G401 (cell line): ENCODE data around the gene PTPRN2. TPM values are rescaled to one million over a fixed set of nuclear protein-coding genes. Genes with fewer than 3 reads are reported as not detected.
"Not testable (repeated sequence)": the region's sequence is repeated elsewhere in the genome, so short reads cannot be mapped to it uniquely, and the experiment has no call there.

ENCODE experiments used
- DNase-seq: peaks from one replicate; pipeline ENCODE4 v3.0.0-alpha.2; 2015; ENCODE audit warnings: low spot score
- in situ Hi-C: cut with HindIII; loops from 2 replicates; pipeline ENCODE4 v1.10.0; 2016; ENCODE audit warnings: low sequenced_read_pairs, mixed read lengths
- total RNA-seq: library from RNA; depleted of rRNA; stranded (reverse); fragments of >200 nt; shearing (Covaris generic); gene quantifications from 2 replicates; pipeline ENCODE4 v1.2.3, GENCODE V29; 2014

PTPRN2 gene
- total RNA-seq, 1 experiment from 2014 or later: not detected

DNA sequence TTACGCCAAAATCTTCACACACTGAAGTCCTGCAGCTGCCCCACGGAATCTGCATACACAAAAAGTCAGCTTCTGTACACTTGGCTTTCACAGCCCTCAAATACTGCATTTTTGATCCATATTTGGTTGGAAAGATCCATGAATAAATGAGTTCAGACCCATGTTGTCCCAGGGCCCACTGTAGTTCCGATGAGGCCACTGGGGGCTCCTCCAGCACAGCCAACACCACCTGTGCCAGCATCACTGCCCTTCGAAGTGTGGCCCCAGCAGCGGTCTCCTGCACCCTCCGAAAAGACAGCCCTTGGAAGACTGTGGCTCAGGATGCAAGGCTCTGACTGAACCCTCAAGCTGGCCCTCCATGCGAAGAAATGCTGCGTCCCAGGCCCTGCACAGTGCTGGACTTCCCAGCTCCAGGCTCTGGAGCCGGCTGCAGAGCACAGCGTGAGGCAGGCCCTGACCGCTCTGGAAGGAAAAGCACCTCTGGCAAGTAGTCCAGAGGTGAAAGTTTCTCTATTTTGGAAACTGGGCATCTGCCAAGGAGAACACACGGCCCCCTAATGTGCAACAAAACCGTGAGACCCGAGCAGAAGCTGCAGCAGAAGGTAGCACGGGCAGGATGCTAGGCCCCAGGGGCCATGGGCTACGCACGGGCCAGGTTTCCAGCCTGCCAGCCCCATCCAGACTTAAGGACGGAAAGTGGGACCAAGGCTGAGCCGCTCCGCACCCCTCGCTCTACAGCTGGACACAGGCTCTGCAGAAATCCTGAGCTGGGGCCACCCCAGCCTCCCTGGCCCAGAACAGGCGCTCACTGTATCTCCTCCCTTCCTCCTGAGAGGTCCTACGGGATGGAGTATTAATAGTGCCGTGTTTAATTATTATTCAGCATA, 62.6 kb downstream of the PTPRN2 start:
- in situ Hi-C loops: no loop called here
- DNase-seq: no peak

DNA sequence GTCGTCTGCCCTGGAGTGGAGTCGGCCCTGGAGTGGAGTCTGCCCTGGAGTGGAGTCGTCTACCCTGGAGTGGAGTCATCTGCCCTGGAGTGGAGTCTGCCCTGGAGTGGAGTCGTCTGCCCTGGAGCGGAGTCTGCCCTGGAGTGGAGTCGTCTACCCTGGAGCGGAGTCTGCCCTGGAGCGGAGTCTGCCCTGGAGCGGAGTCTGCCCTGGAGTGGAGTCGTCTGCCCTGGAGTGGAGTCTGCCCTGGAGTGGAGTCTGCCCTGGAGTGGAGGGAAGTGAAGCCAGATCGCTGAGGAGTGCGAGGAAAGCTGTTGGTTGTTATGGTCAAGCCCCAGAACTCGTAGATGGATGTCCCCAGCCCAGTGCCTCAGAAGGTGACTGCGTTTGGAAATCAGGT, 63.3 kb downstream of the PTPRN2 start:
- in situ Hi-C loops, DNase-seq: not testable (repeated sequence)

DNA sequence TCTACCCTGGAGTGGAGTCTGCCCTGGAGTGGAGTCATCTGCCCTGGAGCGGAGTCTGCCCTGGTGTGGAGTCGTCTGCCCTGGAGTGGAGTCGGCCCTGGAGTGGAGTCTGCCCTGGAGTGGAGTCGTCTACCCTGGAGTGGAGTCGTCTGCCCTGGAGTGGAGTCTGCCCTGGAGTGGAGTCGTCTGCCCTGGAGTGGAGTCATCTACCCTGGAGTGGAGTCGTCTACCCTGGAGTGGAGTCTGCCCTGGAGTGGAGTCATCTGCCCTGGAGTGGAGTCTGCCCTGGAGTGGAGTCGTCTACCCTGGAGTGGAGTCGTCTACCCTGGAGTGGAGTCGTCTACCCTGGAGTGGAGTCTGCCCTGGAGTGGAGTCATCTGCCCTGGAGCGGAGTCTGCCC, 63.7 kb downstream of the PTPRN2 start:
- in situ Hi-C loops, DNase-seq: not testable (repeated sequence)

DNA sequence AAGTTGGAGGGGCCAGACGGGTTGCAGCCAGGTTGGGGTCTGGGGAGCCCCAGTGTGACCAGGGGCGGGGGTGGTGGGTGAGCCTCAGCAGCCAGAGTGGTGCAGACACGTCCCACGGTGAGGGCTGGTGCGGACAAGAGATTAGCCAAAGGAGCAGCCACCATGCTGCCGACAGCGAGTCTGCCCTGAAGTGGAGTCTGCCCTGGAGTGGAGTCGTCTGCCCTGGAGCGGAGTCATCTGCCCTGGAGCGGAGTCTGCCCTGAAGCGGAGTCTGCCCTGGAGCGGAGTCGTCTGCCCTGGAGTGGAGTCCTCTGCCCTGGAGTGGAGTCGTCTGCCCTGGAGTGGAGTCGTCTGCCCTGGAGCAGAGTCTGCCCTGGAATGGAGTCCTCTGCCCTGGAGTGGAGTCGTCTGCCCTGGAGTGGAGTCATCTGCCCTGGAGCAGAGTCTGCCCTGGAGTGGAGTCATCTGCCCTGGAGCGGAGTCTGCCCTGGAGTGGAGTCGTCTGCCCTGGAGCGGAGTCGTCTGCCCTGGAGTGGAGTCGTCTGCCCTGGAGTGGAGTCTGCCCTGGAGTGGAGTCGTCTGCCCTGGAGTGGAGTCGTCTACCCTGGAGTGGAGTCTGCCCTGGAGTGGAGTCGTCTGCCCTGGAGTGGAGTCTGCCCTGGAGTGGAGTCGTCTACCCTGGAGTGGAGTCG, 64.3 kb downstream of the PTPRN2 start:
- in situ Hi-C loops, DNase-seq: not testable (repeated sequence)

DNA sequence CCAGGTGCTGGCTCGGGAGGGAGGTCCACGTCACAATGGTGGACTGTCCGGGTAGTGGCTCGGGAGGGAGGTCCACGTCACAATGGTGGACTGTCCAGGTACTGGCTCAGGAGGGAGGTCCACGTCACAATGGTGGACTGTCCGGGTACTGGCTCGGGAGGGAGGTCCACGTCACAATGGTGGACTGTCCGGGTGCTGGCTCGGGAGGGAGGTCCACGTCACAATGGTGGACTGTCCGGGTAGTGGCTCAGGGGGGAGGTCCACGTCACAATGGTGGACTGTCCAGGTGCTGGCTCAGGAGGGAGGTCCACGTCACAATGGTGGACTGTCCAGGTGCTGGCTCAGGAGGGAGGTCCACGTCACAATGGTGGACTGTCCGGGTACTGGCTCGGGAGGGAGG, 65.8 kb downstream of the PTPRN2 start:
- in situ Hi-C loops, DNase-seq: not testable (repeated sequence)

DNA sequence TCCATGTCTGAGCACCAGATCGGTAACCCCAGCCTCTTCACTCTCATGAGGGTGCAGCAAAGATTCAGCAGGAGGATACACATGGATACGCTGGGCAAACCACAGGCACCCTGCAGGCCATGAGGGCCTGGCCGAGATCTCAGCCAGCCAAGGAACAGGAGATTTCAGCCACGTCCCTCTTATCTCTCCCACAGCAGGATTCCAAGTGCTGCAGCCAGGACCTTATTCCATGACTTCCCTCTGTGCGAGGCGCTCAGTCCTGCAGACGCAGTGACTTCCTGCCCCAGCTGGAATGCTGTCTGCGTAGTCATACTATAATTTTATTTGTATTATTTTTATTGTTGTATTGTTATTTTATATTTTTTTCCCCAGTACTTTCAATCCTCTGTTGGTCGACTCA, 66.8 kb downstream of the PTPRN2 start:
- DNase-seq: no peak
- in situ Hi-C loops: no loop called here

DNA sequence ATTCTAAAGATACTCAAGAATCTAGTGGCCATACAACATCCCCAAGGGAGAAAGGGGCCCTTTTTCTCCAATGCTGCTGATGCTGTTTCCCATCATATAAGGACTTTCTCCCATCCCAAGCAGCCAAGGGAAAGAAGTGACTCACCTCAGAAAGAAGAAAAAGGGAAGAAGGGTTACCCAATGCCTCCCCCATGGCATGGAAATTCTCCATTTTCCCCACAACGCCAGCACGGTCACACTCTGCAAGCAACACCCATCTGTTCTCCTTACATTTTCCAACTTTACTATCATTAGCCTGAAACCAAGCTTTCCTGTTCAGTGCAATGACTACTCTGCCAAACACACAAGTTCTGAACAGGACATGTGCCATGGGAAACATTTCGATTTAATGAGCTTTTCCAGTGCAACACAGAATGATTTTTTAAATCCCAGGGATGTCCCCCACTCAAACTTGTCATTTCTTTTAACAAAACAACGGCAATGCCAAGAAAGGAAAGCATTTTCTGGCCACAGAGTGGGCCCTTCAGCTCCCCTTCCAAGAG, 67.9 kb downstream of the PTPRN2 start:
- DNase-seq: no peak
- in situ Hi-C loops: no loop called here

DNA sequence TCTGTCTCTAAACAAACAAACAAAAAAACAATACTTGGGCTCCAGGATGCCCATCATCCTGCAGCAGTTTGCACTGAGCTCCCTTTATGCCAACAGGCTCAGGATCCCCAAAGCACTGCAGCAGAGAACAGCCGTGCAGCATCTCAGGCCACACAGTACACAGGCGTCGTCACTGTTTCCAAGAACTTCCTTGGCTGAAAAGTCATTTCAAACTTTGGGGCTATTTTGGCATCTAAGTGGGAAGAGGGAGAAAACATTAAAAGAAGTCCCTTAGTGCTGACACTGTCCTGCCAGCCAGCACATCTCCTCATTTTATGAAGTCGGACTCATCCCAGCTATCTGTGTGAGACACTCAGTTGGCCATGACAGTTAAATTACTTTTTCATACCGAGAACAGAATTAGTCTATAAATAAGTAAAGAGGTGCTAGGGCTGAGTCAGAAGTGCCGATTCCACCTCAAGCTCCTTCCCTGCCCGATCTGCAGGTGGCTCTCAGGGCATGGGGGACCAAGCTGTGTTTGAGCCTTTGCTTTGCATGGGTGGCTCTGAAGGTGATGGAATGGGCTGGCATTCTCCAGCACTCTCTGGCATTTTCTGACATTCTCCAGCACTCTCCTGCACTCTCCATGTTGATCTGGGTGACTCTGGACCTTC, 68.5 kb downstream of the PTPRN2 start:
- in situ Hi-C loops: no loop called here
- DNase-seq: no peak

DNA sequence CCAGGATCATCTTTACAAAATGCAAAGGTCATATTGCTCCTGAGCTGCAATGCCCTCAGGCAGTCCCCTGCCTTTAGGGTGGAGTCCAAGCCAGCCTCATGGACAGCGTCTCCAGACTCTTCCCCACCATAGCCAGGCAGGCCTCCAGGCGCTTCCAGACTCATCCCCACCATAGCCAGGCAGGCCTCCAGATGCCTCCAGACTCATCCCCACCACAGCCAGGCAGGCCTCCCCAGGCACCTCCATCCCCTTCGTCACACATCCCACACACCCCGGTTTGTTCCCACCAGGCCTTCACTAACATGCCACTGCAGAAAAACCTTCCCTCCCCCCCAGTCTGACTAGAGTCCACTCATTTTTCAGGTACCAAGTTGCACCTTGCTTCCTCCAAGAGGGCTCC, 70.1 kb downstream of the PTPRN2 start:
- in situ Hi-C loops: no loop called here
- DNase-seq: no peak

DNA sequence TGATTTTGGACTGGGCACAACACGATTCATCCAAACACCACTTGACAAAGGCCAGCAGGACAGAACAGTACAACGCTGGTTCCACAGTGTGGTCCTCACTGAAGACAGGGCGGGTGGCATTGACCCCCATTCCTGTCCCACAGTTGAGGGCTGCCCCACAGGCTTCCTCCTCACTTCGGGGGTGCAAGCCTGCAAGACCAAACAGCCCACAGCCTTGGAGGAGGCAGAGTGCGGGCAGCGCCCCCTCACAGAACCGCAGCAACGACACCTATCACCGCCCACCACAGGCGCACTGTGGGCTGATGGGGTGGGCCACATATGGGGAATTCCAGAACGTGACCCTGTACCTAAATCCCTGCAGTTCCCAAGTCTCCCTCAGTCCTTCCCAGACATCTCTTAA, 70.6 kb downstream of the PTPRN2 start:
- in situ Hi-C loops: no loop called here
- DNase-seq: no peak

DNA sequence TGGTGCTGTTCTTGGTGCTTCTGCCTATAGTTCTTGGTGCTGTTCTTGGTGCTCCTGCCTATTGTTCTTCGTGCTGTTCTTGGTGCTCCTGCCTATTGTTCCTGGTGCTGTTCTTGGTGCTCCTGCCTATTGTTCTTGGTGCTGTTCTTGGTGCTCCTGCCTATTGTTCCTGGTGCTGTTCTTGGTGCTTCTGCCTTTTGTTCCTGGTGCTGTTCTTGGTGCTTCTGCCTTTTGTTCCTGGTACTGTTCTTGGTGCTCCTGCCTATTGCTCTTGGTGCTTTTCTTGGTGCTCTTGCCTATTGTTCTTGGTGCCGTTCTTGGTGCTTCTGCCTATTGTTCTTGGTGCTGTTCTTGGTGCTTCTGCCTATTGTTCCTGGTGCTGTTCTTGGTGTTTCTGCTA, 71.1 kb downstream of the PTPRN2 start:
- in situ Hi-C loops: no loop called here
- no peak for DNase-seq

DNA sequence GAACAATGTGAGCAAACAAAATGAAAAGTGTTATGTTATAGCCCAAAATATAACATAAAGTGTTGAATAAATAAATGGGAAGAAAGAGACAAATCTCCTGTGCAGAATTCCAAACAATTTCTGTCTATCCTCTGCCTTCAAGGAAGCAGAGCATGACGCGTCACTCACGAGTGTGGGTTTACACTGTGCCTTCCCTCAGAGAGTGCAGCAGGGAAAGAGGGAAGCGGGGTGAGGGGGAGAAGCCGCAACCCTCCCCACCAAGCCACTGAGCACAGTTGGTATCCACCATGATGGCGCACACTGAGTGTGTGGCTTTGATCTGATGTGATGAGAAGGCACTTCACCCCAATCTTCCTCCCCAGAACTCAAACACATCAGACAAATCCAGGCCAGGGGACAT, 74.8 kb downstream of the PTPRN2 start:
- in situ Hi-C loops: no loop called here
- no peak for DNase-seq

DNA sequence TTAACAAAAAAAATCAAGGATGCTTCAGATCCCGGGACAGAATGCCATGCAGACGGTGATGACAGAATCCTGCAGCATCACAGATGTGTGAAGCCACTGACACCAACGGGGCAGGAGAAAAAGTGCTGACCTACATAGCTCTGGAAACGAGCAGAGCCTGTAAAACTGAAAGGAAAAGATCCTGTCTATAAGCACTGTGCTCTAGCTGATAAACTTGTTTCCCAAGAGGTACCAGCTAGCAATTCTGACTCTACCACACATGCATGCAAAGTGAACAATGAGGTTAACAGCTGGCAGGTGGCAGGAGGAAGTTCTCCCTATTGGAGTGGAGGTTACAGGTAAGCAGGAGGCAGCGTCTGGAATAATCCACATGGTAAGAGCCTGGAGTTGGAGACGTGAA, 75.6 kb downstream of the PTPRN2 start:
- in situ Hi-C loops: no loop called here
- no peak for DNase-seq

DNA sequence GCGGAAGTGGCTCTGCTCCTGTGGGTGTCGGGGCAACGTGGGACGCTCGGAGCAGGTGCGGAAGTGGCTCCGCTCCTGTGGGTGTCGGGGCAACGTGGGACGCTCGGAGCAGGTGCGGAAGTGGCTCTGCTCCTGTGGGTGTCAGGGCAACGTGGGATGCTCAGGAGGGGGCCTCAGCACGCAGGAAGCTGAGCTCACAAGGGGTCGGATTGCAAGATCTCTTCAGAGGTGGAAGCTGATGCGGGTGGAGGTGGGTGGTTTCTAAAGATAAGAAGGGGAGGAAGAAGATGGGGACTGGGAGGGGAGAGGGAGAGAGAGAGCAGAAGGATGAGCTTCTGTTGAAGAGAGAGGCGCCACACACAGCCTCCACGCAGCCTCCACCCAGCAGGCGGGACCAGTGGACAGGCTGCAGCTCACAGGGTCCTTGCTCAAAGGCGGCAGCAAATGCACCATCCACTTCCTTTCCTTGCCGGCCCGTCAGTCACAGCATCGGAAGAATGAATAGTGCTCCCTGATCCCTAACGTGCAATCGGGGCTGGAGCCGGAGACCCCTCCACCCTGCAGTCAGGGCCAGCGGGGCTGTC, 78.7 kb downstream of the PTPRN2 start:
- in situ Hi-C loops: no loop called here
- no peak for DNase-seq

DNA sequence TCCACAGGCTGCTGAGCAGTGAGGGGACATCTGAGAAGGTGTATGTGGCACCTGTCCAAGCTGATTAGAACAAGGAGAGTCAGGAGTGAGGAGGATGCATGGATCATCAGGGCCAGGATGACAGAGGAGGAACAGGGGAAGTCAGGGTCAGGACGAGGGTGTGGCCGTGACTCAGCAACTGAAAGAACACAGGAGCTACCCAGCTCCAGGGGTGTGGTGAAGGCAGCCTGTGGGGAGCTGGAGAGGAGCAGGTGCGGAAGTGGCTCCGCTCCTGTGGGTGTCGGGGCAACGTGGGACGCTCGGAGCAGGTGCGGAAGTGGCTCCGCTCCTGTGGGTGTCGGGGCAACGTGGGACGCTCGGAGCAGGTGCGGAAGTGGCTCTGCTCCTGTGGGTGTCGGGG, 79.3 kb downstream of the PTPRN2 start:
- DNase-seq, in situ Hi-C loops: not testable (repeated sequence)

DNA sequence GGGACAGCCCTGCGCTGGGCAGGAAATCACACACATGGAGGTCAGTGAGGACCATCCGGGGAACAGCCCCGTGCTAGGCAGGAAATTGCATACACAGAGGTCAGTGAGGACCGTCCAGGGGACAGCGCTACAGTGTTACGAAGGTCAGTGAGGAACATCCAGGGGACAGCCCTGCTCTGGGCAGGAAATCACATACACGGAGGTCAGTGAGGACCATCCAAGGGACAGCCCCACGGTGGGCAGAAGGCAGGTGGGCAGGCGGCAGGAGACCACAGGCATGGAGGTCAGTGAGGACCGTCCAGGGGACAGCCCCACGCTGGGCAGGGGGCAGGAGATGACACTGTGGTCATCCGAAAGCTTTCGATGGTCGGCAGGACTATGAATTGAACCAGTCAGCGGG, 79.7 kb downstream of the PTPRN2 start:
- DNase-seq: no peak
- in situ Hi-C loops: no loop called here

DNA sequence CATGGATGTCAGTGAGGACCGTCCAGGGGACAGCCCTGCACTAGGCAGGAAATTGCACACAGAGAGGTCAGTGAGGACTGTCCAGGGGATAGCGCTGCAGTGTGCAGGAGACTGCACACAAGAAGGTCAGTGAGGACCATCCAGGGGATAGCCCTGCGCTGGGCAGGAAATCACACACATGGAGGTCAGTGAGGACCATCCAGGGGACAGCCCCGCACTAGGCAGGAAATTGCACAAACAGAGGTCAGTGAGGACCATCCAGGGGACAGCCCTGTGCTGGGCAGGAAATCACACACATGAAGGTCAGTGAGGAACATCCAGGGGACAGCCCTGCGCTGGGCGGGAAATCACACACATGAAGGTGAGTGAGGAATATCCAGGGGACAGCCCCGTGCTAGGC, 80.4 kb downstream of the PTPRN2 start:
- DNase-seq, in situ Hi-C loops: not testable (repeated sequence)

DNA sequence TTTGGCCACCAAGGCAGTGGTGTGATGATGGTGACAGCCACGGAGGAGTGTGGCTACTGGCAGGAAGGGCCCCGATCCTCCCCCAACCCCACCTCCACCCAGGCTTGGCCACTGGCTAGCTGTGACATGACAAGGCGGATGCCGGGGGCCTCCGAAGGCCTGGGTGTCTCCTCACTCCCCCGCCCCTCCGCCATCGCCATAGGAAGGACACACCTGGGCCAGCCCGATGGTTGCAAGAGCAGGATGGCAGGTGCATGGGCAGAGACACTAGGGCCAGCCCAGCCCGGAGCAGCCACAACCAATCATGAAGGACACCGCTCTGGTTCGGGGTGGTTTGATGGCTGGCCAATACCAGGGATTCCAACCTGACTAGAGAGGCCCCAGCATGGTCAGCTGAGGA, 81.0 kb downstream of the PTPRN2 start:
- DNase-seq: no peak
- in situ Hi-C loops: no loop called here

DNA sequence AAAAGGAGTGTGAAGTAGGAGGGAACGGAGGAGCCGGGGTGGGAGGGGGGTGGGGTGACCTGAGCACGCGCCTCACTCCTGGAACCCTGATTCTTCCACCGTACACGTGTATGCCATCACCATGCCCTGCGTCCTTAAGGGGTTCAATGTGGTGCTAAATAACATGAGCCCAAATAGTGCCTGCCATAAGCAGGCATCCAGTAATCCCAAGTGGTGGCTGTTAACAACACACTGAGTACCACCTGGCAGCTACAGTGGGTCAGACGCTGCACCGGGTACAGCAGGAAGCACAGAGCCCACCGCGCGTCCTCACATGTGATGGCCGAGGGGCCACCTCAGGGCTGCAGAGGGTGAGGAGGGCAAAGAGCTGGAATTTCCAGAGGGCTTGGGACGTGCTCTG, 81.9 kb downstream of the PTPRN2 start:
- in situ Hi-C loops: no loop called here

More for the DNA sequence above, 81.9 kb downstream of the PTPRN2 start:
- no peak for DNase-seq
